ENCODE data around the gene PITPNM3. TPM values are rescaled to one million over a fixed set of nuclear protein-coding genes. Genes with fewer than 3 reads are reported as not detected.

PITPNM3 gene
- total and polyA plus RNA-seq, 2 of the 13 experiments (the other 11 are each of a cell fraction or from before 2014, with no cell fraction given) = 0.13 to 0.29 TPM

- TF ChIP-seq THAP11 (CRISPR knock-in tag; IDR thresholded peaks at IDR 0.05) (no peak), ZNF570 (CRISPR knock-in tag; IDR thresholded peaks at IDR 0.05; ENCODE audit: borderline replicate concordance) (no peak), HOMEZ (CRISPR knock-in tag; IDR thresholded peaks at IDR 0.05; ENCODE audit: low read depth) (no peak)
Observed at GRCh38 chr17:6421700-6422604, 134.4 kb downstream of the PITPNM3 start (continued).

- ChIA-PET POLR2A (no interaction called here), CTCF (ENCODE audit: low intra/inter-chr PET ratio, low total read pairs) (interaction anchor here (5.6 kb wide), 1 partner anchor 832 kb away, joined by 56 read pairs; no protein-coding TSS in a partner anchor)
- H3K27ac ChIP-seq (ENCODE audit: extremely low read length, insufficient read depth, low read length) = no peak overlapping the region
- TF ChIP-seq RNF219 (CRISPR knock-in tag; IDR thresholded peaks at IDR 0.05) (no peak), CTCF (CRISPR knock-in tag; IDR thresholded peaks at IDR 0.05) (peak; percentile 71), STAG1 (CRISPR knock-in tag; IDR thresholded peaks at IDR 0.05) (peak; percentile 48), REPIN1 (CRISPR knock-in tag; IDR thresholded peaks at IDR 0.05; ENCODE audit: borderline replicate concordance, low read depth) (no peak), ZNF263 (CRISPR knock-in tag; IDR thresholded peaks at IDR 0.05) (0 out of 2 replicates have a peak, but pooled peaks have one; percentile 31), ZKSCAN5 (CRISPR knock-in tag; IDR thresholded peaks at IDR 0.05) (no peak)
- DNase-seq (ENCODE audit: low spot score) = no peak
- H3K9ac ChIP-seq (ENCODE audit: insufficient read depth, low read depth, low read length) = no peak overlapping the region
- no peaks in the 10 kb centered on the region for H3K9me3 ChIP-seq (ENCODE audit: low read length)
- no peaks in the 10 kb centered on the region for H3K4me1 ChIP-seq (ENCODE audit: insufficient read depth, low read length)
- no peak overlapping the region for H3K4me3 ChIP-seq (replicated peaks in 1 of 3; ENCODE audit: insufficient read depth in 1 of 3, low read depth in 2 of 3, low read length in 3 of 3)
- peaks cover 0 to 28% of the 10 kb centered on the region in 2 experiments; a peak in 2 of 5 replicates for H3K27me3 ChIP-seq (ENCODE audit: control insufficient read depth in 1 of 2, insufficient read depth in 2 of 2, low read length in 2 of 2)
- intact Hi-C loops (cut with micrococcal nuclease; ENCODE audit: unreplicated experiment) (loop anchor here (5.0 kb wide), 1 partner anchor 713 kb away; no protein-coding TSS in a partner anchor), in situ Hi-C loops (cut with HindIII; ENCODE audit: extremely low pct_ligation_motif_present, low pct_unique_long_range_greater_than_20kb) (loop anchor here (5.0 to 25.0 kb wide), 2 partner anchors 708 to 833 kb away; no protein-coding TSS in a partner anchor)
- peak; percentile 67 for ATAC-seq
- no peaks in the 10 kb centered on the region for H4K20me1 ChIP-seq (ENCODE audit: insufficient read depth, low read length)
- no peak overlapping the region for H2AFZ ChIP-seq (ENCODE audit: low read length)
- BruUV-seq (replicated peaks) = no TSS peak
- FAIRE-seq = no peak
- no peaks in the 10 kb centered on the region for H3K36me3 ChIP-seq (replicated peaks in 1 of 2; ENCODE audit: control insufficient read depth in 1 of 2, insufficient read depth in 2 of 2, low read length in 2 of 2)
- WGBS (ENCODE audit: low lambda C conversion rate) = 11% methylated on average over 4 of the region's 13 CpGs
- no peak overlapping the region for H3K4me2 ChIP-seq (ENCODE audit: low read depth, low read length)
- H3K79me2 ChIP-seq (ENCODE audit: insufficient read depth, low read length) = no peaks in the 10 kb centered on the region
Observed at GRCh38 chr17:6420173-6420641, 136.1 kb downstream of the PITPNM3 start.

Measured in HepG2 (cell line).